UCSD-AML1 (cell line): ENCODE data around the gene ACR.

Experiments used
- DNase-seq: peaks from one replicate; lab custom pipeline; 2025; ENCODE audit not compliant: unreplicated experiment; lab: John Stamatoyannopoulos, UW

ACR gene

GRCh38 chr22:50702821-50703725 is 34.9 kb upstream of the ACR start:
- no peak for DNase-seq

- no peak for DNase-seq
Measured at GRCh38 chr22:50703726-50704509, 34.1 kb upstream of the ACR start.

GRCh38 chr22:50704510-50705218 is 33.3 kb upstream of the ACR start:
- DNase-seq = no peak

GRCh38 chr22:50705219-50705691 is 32.7 kb upstream of the ACR start:
- DNase-seq = no peak

- no peak for DNase-seq
Measured at GRCh38 chr22:50705851-50706351, 32.1 kb upstream of the ACR start.

GRCh38 chr22:50706481-50707125 is 31.4 kb upstream of the ACR start:
- no peak for DNase-seq

GRCh38 chr22:50708474-50708873 is 29.5 kb upstream of the ACR start:
- no peak for DNase-seq

GRCh38 chr22:50708996-50709395 is 29.0 kb upstream of the ACR start:
- no peak for DNase-seq

GRCh38 chr22:50710221-50710620 is 27.8 kb upstream of the ACR start:
- no peak for DNase-seq

- DNase-seq = no peak
Measured at GRCh38 chr22:50710886-50711285, 27.1 kb upstream of the ACR start.

GRCh38 chr22:50711446-50712340 is 26.3 kb upstream of the ACR start:
- DNase-seq = no peak

- no peak for DNase-seq
Measured at GRCh38 chr22:50712341-50713007, 25.5 kb upstream of the ACR start.

- DNase-seq = no peak
Measured at GRCh38 chr22:50713008-50713385, 25.0 kb upstream of the ACR start.

GRCh38 chr22:50713571-50714056 is 24.4 kb upstream of the ACR start:
- no peak for DNase-seq

GRCh38 chr22:50714150-50714549 is 23.9 kb upstream of the ACR start:
- DNase-seq = no peak

- no peak for DNase-seq
Measured at GRCh38 chr22:50714631-50715179, 23.3 kb upstream of the ACR start.

- no peak for DNase-seq
Measured at GRCh38 chr22:50715250-50715649, 22.8 kb upstream of the ACR start.

GRCh38 chr22:50715776-50716175 is 22.2 kb upstream of the ACR start:
- DNase-seq = no peak
